ENCODE measurements around the gene ZNF491. TPM values are rescaled to one million over a fixed set of nuclear protein-coding genes. Genes with fewer than 3 reads are reported as not detected.

The ZNF491 gene
- total and polyA plus RNA-seq, 9 of the 15 experiments (the other 6 are each of a cell fraction or from before 2014, with no cell fraction given): 0.19 to 0.95 (median 0.39) TPM; not detected in 1

DNA sequence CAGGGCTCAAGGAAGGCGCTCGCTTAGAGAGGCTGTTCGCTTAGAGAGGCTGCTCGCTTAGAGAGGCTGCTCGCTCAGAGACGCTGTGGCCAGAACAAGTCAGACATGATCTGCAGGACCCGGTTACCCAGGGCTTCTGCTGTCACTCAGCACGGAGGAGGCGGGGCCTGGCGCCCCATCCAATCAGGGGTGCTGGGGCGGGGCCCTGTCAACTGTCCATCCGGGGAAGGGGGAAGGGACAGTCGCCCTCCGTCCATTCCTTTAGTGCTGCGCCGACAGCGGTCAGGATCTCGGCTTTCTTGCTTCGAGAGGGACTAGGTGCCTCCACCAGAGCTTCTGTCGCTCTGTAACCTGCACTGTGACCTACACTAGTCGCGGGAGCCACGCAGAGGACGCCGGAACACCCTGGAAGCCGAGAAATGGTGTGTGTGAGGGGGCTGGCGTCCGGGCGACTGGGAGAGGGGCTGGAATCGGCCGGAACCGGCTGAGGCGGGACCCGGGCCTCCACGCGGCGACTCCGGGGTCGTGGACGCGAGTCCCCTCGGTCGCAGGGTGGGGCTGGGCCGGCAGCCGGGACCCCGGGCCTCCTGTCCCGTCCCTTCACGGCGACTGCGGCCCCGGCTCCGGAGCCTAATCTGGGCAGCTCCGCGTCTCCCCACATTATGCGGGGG lies 15.8 kb downstream of the ZNF491 start, which contains the start of gene ZNF440 (continued):
- TF ChIP-seq, protein P1, sequence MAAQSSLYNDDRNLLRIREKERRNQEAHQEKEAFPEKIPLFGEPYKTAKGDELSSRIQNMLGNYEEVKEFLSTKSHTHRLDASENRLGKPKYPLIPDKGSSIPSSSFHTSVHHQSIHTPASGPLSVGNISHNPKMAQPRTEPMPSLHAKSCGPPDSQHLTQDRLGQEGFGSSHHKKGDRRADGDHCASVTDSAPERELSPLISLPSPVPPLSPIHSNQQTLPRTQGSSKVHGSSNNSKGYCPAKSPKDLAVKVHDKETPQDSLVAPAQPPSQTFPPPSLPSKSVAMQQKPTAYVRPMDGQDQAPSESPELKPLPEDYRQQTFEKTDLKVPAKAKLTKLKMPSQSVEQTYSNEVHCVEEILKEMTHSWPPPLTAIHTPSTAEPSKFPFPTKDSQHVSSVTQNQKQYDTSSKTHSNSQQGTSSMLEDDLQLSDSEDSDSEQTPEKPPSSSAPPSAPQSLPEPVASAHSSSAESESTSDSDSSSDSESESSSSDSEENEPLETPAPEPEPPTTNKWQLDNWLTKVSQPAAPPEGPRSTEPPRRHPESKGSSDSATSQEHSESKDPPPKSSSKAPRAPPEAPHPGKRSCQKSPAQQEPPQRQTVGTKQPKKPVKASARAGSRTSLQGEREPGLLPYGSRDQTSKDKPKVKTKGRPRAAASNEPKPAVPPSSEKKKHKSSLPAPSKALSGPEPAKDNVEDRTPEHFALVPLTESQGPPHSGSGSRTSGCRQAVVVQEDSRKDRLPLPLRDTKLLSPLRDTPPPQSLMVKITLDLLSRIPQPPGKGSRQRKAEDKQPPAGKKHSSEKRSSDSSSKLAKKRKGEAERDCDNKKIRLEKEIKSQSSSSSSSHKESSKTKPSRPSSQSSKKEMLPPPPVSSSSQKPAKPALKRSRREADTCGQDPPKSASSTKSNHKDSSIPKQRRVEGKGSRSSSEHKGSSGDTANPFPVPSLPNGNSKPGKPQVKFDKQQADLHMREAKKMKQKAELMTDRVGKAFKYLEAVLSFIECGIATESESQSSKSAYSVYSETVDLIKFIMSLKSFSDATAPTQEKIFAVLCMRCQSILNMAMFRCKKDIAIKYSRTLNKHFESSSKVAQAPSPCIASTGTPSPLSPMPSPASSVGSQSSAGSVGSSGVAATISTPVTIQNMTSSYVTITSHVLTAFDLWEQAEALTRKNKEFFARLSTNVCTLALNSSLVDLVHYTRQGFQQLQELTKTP (IDR thresholded peaks at IDR 0.05; ENCODE audit: low read depth in 1 of 2, partially characterized antibody in 2 of 2): no peak
- TF ChIP-seq ESRRB (CRISPR knock-in tag; IDR thresholded peaks at IDR 0.05; ENCODE audit: borderline replicate concordance) (no peak), MECOM (CRISPR knock-in tag; IDR thresholded peaks at IDR 0.05) (no peak), RB1 (IDR thresholded peaks at IDR 0.05; ENCODE audit: low read depth) (peak; percentile 46; the same call in 1 of the 2 replicates), SMAD1 (IDR thresholded peaks at IDR 0.05; ENCODE audit: low read depth, low read length, partially characterized antibody) (peak; percentile 65), NKRF (IDR thresholded peaks at IDR 0.05; ENCODE audit: borderline replicate concordance) (peak; percentile 40; the same call in 1 of the 2 replicates), ELK3 (CRISPR knock-in tag; IDR thresholded peaks at IDR 0.05) (no peak), HDAC8 (tag; IDR thresholded peaks at IDR 0.05) (no peak), SMAD4 (CRISPR knock-in tag; conservative IDR thresholded peaks at IDR 0.05) (peak; percentile 24; the same call in 1 of the 2 replicates), CBX3 (IDR thresholded peaks at IDR 0.05; ENCODE audit: borderline replicate concordance in 1 of 2, low read length in 2 of 2) (no peak), MCM5 (IDR thresholded peaks at IDR 0.05; ENCODE audit: low read depth) (no peak), ZNF354B (CRISPR knock-in tag; IDR thresholded peaks at IDR 0.05) (no peak), PBX2 (CRISPR knock-in tag; IDR thresholded peaks at IDR 0.05; ENCODE audit: low read depth) (peak; percentile 96), PBX2 (tag; conservative IDR thresholded peaks at IDR 0.05; ENCODE audit: low read depth) (peak; percentile 98)

Data from K562 (cell line).